C4-2B (cell line): ENCODE measurements around the gene C8G.

Experiments used
- H3K27ac ChIP-seq: fragments of 450-650 bp; 2 replicates; pipeline ENCODE4 v1.5.1; 2017
- CTCF ChIP-seq: fragments of 450-650 bp; conservative IDR thresholded peaks from 2 replicates; pipeline ENCODE4 v1.5.1; 2017; ENCODE audit warnings: mild to moderate bottlenecking
- ZFX ChIP-seq: fragments of 450-650 bp; IDR thresholded peaks from 2 replicates; pipeline ENCODE4 v1.6.1; 2017

The C8G gene

GRCh38 chr9:136942112-136942880, 2.7 kb upstream of the C8G start:
- peak overlapping the region; percentile 94; the same call in 1 of the 2 replicates for H3K27ac ChIP-seq
- TF ChIP-seq CTCF (no peak), ZFX (no peak)

GRCh38 chr9:136942881-136943230, 2.2 kb upstream of the C8G start:
- no peak for TF ChIP-seq ZFX
- no peak for TF ChIP-seq CTCF
- H3K27ac ChIP-seq, result peak overlapping the region; percentile 94

GRCh38 chr9:136943291-136944211, 1.5 kb upstream of the C8G start:
- H3K27ac ChIP-seq, result peak overlapping the region; percentile 94

GRCh38 chr9:136944212-136944518, 878 bp upstream of the C8G start:
- peak overlapping the region; percentile 94 for H3K27ac ChIP-seq
- peak; percentile 90 for TF ChIP-seq ZFX
- no peak for TF ChIP-seq CTCF

More at GRCh38 chr9:136943291-136944211, 1.5 kb upstream of the C8G start:
- no peak for TF ChIP-seq ZFX
- no peak for TF ChIP-seq CTCF

GRCh38 chr9:136945333-136946227, 537 bp downstream of the C8G start:
- TF ChIP-seq ZFX (no peak), CTCF (no peak)
- peak overlapping the region; percentile 94 for H3K27ac ChIP-seq

- no peak overlapping the region for H3K27ac ChIP-seq
- TF ChIP-seq CTCF (no peak), ZFX (no peak)
Observed at GRCh38 chr9:136946228-136947027, 1.4 kb downstream of the C8G start.
